ENCODE results near the gene AAR2. TPM values are rescaled to one million over a fixed set of nuclear protein-coding genes. Genes with fewer than 3 reads are reported as not detected.
A peak's percentile ranks its signal among the peaks of the same experiment; 100 is the strongest.

Gene AAR2
- total RNA-seq, 1 experiment from 2014 or later: 60.0 TPM

DNA sequence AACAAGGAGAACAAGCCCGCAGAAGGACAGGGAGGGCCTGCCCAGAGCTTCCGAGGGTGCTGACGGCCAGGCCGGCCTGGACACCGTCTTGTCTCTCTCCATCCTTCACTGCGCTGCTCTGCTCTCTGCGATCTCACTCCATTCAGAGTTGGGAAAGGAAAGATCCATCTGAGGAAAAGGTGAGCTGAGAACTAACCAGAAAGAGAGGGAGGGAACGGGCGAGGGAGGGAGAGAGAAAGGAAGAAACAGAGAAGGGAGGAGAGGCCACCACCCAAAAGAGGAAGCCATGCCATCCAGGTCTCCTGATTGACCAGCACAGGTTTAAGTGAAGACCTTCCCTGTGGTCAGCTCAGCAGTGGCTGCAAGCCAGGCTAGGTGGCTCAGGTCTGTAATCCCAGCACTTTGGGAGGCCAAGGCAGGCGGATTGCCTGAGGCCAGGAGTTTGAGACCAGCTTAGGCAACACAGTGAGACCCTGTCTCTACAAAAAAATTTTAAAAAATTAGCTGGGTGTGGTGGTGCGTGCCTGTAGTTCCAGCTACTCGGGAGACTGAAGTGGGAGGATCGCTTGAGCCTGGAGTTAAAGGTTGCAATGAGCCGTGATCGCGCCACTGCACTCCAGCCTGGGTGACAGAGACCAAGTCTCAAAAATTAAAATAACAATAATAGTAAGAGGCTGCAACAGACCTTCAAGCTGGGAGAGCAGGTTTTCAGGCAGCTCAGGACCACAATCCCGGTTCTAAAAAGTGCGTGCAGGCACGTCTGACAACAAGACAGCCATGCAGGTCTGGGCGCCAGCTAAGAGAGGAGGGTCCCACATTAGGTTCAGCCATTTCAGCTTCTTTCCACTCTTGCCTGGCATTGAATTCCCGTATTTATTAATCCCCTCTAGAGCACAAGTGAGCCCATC lies 35.6 kb downstream of the AAR2 start:
- intact Hi-C loops (cut with micrococcal nuclease; ENCODE audit: unreplicated experiment): loop anchor here (5.0 kb wide), 1 partner anchor 125 kb away; no protein-coding TSS in a partner anchor
- no peak overlapping the region for H3K4me3 ChIP-seq (ENCODE audit: low read depth, low read length)

GRCh38 chr20:36272547-36273220 lies 36.4 kb downstream of the AAR2 start:
- DNase-seq: peak in 1 of 2 experiments; percentile 41
- no peaks in the 10 kb centered on the region for H3K9me3 Mint-ChIP-seq (ENCODE audit: unreplicated experiment)
- Histone ChIP-seq H3K36me3 (ENCODE audit: control insufficient read depth, insufficient read depth, low read length) (no peaks in the 10 kb centered on the region), H3K4me1 (no peaks in the 10 kb centered on the region), H3K9me3 (no peaks in the 10 kb centered on the region), H3K27me3 (replicated peaks; ENCODE audit: control insufficient read depth, insufficient read depth, low read length) (no peaks in the 10 kb centered on the region; the same call in 1 of the 2 replicates), H3K4me3 (ENCODE audit: low read depth, low read length) (no peak overlapping the region)
- no peak overlapping the region for H3K27ac Mint-ChIP-seq (ENCODE audit: unreplicated experiment)
- H3K36me3 Mint-ChIP-seq (ENCODE audit: insufficient read depth, unreplicated experiment): no peaks in the 10 kb centered on the region
- intact Hi-C loops (cut with micrococcal nuclease; ENCODE audit: unreplicated experiment): loop anchor here (1.0 to 5.0 kb wide), 2 partner anchors 125 to 167 kb away; no protein-coding TSS in a partner anchor
- peaks cover 8% of the 10 kb centered on the region for H3K27me3 Mint-ChIP-seq (ENCODE audit: insufficient read depth, unreplicated experiment)
- TF ChIP-seq, protein P1, sequence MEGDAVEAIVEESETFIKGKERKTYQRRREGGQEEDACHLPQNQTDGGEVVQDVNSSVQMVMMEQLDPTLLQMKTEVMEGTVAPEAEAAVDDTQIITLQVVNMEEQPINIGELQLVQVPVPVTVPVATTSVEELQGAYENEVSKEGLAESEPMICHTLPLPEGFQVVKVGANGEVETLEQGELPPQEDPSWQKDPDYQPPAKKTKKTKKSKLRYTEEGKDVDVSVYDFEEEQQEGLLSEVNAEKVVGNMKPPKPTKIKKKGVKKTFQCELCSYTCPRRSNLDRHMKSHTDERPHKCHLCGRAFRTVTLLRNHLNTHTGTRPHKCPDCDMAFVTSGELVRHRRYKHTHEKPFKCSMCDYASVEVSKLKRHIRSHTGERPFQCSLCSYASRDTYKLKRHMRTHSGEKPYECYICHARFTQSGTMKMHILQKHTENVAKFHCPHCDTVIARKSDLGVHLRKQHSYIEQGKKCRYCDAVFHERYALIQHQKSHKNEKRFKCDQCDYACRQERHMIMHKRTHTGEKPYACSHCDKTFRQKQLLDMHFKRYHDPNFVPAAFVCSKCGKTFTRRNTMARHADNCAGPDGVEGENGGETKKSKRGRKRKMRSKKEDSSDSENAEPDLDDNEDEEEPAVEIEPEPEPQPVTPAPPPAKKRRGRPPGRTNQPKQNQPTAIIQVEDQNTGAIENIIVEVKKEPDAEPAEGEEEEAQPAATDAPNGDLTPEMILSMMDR (IDR thresholded peaks at IDR 0.05; ENCODE audit: insufficient read depth in 1 of 2, low read depth in 1 of 2, low read length in 1 of 2, severe bottlenecking in 1 of 2, unreplicated experiment in 1 of 2): no peak
- CTCF ChIA-PET: interaction anchor here (1.0 to 4.7 kb wide), 5 partner anchors 32 to 220 kb away, joined by 4 to 59 read pairs (median 8); no protein-coding TSS in a partner anchor
- POLR2A ChIA-PET: no interaction called here
- no peaks in the 10 kb centered on the region for H3K4me1 Mint-ChIP-seq (ENCODE audit: low read depth, unreplicated experiment)
- no TSS peak for BruUV-seq (replicated peaks)
- H3K4me3 Mint-ChIP-seq (ENCODE audit: unreplicated experiment): no peak overlapping the region

More for the DNA sequence above, 35.6 kb downstream of the AAR2 start:
- Mint-ChIP-seq H3K36me3 (ENCODE audit: insufficient read depth, unreplicated experiment) (no peaks in the 10 kb centered on the region), H3K27me3 (ENCODE audit: insufficient read depth, unreplicated experiment) (peaks cover 7% of the 10 kb centered on the region), H3K27ac (ENCODE audit: unreplicated experiment) (no peak overlapping the region), H3K9me3 (ENCODE audit: unreplicated experiment) (no peaks in the 10 kb centered on the region), H3K4me1 (ENCODE audit: low read depth, unreplicated experiment) (no peaks in the 10 kb centered on the region), H3K4me3 (ENCODE audit: unreplicated experiment) (no peak overlapping the region)
- H3K9me3 ChIP-seq: no peaks in the 10 kb centered on the region
- CTCF ChIA-PET: interaction anchor here (0.6 to 4.7 kb wide), 5 partner anchors 14 to 1010 kb away, joined by 3 to 59 read pairs (median 4); no protein-coding TSS in a partner anchor
- H3K27me3 ChIP-seq (replicated peaks; ENCODE audit: control insufficient read depth, insufficient read depth, low read length): no peaks in the 10 kb centered on the region; the same call in 1 of the 2 replicates
- TF ChIP-seq, protein P1 (IDR thresholded peaks at IDR 0.05; ENCODE audit: insufficient read depth in 1 of 2, low read depth in 1 of 2, low read length in 1 of 2, severe bottlenecking in 1 of 2, unreplicated experiment in 1 of 2): no peak
- H3K36me3 ChIP-seq (ENCODE audit: control insufficient read depth, insufficient read depth, low read length): no peaks in the 10 kb centered on the region
- no peak for DNase-seq
- no TSS peak for BruUV-seq (replicated peaks)
- H3K4me1 ChIP-seq: no peaks in the 10 kb centered on the region
- POLR2A ChIA-PET: no interaction called here
